ENCODE results near the gene CYYR1.
"Not testable (repeated sequence)": the region's sequence is repeated elsewhere in the genome, so short reads cannot be mapped to it uniquely, and the experiment has no call there.

CYYR1 gene

GRCh38 chr21:26489781-26490180, 83.3 kb downstream of the CYYR1 start:
- DNase-seq (ENCODE audit: low spot score) = no peak

DNA sequence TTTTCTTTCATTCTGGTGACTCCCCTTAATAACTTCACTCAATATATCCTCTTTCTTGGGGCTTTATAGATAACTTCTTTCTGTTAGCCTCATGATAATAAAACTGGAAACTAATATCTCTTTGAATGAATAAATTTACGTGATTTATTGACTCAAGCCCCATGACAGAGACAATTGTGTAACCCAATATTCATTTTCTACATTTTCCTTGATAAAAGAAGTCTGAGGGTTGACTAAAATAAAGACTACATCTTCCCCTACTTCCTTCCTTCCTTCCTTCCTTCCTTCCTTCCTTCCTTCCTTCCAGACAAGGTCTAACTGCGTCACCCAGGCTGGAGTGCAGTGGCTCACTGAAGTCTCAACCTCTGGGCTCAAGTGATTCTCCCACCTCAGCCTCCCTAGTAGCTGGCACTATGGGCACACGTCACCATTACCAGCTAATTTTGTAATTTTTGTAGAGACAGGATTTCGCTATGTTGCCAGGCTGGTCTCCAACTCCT, 85.1 kb downstream of the CYYR1 start:
- DNase-seq (ENCODE audit: low spot score) = no peak

GRCh38 chr21:26473471-26473870, 99.6 kb downstream of the CYYR1 start:
- no peak for DNase-seq (ENCODE audit: low spot score)

DNA sequence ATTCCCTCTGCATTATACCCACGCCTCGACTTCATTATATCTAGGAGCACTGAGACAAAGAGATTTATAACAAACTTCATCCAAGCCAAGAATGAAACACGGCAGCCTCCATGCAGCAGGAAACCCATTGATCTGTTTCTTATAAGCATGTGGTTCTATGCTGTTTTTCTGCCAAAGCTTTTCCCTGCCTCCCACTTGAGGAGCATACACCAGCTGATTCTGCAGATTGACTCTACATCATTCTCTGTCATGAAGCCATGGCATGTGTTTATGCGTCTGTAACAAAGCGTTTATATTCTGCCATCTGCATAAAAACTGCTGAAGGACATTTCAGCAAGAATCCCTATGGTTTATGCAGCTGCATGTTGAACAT, 102.0 kb downstream of the CYYR1 start:
- DNase-seq (ENCODE audit: low spot score) = no peak

DNA sequence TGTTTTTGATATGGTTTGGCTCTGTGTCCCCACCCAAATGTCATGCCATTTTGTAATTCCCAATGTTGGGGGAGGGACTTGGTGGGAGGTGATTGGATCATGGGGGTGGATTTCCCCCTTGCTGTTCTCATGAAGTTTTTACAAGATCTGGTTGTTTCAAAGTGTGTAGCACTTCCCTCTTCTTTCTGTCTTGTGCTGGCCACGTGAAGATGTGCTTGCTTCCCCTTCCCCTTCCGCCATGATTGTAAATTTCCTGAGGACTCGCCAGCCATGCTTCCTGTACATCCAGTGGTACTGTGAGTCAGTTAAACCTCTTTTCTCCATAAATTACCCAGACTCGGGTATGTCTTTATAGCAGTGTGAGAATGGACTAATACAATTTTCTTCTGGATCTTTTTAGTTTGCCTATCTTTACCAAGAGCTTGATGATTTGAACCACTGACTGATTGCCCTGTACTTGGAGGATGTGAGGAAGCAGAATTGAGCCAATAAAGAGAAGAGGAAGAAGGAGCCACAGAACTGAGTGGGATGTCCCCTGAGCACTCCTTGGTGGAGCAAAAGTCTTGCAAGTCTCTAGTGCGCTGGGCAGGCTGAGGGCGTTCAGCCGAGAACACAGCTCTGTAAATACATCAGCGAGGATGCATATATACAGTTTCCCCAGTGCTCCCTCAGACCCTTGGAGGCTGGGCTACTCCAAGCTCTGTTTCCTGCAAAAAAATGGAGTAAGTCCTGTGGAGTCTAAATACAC, 102.6 kb downstream of the CYYR1 start:
- DNase-seq (ENCODE audit: low spot score) = no peak

DNA sequence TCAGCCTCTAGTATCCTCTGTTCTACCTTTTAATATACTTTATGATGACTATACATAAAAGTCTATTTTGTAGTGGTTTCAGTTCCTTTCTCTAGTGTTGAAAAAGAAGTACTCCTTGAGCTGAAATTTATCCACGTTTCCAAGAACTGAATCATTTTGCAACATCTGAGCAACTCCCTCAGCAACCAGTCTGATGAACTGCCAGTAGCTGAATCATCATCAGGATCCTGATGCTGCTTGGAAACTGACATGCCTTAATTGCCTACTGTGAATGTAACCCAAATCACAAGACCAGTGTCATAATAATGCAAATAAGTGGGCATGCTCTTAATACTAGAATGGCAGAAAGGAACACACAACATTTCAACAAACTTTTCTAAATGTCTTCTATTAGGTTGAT, 103.3 kb downstream of the CYYR1 start:
- DNase-seq (ENCODE audit: low spot score) = no peak

DNA sequence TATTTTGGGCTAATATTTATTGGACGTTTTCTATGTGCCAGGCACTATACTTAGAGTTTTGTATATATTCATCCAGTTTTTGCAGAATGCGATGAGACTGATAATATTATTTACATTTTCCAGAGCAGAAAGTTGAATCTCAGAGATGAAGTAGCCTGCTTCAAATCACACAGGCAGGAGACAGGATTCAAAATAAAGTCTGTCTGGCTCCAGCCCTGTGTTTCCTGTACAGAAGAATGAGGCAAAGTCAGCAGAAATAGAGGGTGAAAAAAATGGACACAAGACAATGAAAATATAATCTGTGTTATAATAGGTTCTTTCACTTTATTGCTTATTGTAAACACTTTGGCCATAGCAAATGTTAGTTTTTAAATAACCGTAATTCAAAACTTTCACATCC, 107.2 kb downstream of the CYYR1 start:
- no peak for DNase-seq (ENCODE audit: low spot score)

DNA sequence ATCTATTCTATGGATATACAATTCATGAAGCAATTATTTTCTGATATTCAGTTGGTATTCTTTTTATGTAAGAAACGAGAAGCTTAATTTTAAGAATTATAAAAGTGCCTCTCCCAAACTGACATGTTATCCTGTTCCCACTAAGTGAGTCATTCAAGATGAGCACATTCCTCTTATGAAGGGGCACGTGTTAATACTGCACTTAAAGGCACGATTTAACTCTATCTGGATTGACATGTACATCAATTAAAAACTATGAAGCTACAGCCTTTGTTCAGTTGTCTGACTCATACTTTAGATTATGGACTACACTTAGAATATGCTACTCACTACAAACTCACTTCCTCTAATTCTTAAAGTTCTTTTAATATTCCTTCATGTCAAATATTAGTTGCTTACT, 111.6 kb downstream of the CYYR1 start:
- no peak for DNase-seq (ENCODE audit: low spot score)

- DNase-seq (ENCODE audit: low spot score) = no peak
Measured at GRCh38 chr21:26460621-26461020, 112.5 kb downstream of the CYYR1 start.

DNA sequence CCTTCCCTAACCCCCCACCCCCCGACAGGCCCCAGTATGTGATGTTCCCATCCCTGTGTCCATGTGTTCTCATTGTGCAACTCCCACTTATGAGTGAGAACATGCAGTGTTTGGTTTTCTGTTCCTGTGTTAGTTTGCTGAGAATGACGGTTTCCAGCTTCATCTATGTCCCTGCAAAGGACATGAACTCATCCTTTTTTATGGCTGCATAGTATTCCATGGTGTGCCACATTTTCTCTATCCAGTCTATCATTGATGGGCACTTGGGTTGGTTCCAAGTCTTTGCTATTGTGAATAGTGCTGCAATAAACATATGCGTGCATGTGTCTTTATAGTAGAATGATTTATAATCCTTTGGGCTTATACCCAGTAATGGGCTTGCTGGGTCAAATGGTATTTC, 114.2 kb downstream of the CYYR1 start:
- not testable (repeated sequence) for DNase-seq (ENCODE audit: low spot score)

DNA sequence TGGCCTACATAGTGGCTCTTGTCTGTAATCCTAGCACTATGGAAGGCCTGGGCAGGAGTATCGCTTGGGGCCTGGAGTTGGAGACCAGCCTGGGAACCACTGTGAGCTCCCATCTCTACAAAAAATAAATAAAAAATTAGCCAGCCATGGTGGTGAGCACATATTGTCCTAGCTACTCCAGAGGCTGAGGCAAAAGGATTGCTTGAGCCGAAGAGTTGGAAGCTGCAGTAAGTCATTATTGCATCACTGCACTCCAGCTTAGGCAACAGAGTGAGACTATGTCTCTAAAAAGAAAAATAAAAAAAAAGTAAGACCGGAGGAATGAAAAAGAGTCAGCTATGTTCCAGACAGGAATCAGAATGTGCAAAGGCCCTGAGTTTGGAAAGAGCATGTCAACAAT, 115.3 kb downstream of the CYYR1 start:
- no peak for DNase-seq (ENCODE audit: low spot score)

DNA sequence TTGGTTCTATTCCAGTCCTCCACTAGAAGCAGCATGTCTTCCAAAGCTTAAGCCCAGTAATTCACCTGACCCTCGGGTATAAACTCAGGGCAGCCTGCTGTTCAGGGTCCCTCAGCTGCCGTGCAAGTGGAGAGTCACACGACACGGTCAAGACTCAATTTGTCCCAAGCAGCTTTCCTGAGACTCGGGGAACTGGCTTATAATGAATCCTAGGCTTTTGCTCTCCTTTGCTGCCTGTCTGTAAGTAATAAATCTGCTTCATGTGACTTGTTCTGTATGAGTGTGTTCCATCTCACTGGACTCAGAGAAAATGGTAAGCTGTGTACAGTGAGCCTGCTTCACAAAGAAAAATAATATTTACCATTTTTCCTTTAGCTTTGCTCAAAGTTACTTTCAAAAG, 119.8 kb downstream of the CYYR1 start:
- no peak for DNase-seq (ENCODE audit: low spot score)

- no peak for DNase-seq (ENCODE audit: low spot score)
Measured at GRCh38 chr21:26451081-26451740, 121.9 kb downstream of the CYYR1 start.

DNA sequence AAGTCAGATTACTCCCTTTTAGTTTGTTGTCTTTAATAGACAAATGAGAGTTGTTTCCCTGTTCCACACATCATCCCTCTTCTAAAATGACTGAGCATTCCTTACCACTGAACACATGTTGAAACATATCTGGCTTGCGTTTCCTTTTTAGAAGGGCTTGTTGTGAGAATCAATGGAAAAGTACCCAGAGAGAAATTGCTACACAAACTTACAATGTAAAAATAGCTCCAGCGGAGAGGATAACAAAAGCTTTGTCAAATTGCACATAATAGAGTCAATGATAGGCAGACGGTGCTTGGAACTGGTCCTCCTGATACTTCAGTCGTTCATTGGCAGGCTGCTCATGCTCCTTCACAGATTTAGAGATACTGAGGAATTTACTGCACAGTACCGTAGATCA, 123.9 kb downstream of the CYYR1 start:
- no peak for DNase-seq (ENCODE audit: low spot score)

DNA sequence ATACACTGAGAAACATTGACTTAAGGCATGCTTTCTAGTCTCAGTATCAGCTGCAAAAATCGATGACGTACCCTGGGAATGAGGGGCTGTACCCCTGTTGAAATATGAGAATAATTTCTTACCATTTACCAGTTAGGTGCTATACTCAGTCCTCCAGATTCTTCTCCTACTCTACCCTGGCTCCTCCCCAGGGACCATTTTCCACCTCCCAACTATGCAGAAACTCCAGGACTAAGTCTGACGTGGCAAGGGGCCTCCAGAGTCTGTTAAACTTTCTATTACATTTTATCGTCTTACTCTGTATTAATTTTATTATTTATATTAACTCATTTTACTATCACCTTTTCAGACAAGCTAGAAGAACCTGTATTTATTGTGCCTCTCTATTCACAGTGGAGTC, 124.3 kb downstream of the CYYR1 start:
- no peak for DNase-seq (ENCODE audit: low spot score)

GRCh38 chr21:26447932-26448475, 125.1 kb downstream of the CYYR1 start:
- DNase-seq (ENCODE audit: low spot score) = no peak

DNA sequence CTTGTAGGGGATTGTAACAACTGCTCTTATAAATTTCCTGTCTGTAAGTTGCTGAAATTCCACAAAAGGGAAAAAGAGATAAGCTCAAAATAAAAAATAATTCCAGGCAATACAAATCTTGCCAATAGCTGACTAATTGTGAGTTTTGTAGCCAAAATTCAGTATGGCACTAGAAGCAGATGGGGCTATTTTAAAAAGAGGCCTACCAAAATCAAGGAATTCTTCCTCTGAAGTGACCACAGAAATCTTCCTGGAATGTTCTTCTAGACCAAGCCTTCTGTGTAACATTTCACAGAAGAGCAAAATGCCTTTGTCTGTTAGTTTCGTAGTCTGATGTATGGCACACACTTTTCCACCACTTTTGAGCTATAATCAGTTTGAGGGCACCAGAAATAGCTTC, 127.6 kb downstream of the CYYR1 start:
- no peak for DNase-seq (ENCODE audit: low spot score)

DNA sequence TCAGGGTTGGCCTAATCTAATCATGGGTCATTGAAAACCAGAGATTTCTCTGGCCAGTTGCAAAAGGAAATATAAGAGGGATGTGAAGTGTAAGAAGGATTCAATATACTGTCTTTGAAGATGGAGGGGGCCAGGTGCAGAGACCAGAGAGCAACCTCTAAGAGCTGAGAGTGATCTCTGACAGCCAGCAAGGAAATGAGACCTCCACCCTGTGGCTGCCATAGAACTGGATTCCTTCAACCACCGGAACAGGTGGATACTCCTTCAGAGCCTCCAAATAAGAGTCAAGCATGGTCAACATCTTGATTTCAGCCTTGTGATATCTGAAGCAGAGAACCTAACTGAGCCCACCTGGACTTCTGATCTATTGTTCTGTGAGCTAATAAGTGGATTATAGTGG, 128.4 kb downstream of the CYYR1 start:
- DNase-seq (ENCODE audit: low spot score) = no peak

GRCh38 chr21:26443867-26444266, 129.2 kb downstream of the CYYR1 start:
- no peak for DNase-seq (ENCODE audit: low spot score)

GRCh38 chr21:26443291-26443690, 129.8 kb downstream of the CYYR1 start:
- no peak for DNase-seq (ENCODE audit: low spot score)

DNA sequence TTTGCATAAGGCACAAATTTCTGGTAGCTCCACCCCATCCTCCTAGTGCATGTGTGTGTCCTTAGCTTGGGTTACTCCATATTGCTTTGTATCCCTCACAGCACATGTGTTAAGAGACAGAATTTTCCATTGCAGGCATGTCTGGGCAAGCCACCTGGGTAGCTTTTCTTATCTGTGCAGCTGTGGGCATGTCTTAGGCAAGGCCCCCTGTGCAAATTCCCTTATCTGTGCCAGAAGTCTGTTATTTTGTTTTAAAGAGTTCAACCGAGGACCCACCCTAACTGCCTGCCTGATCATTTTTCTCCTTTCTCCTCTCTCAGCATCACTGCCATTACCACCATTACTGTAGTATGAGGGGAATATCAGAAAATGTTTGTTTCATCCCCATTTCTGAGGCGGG, 131.9 kb downstream of the CYYR1 start:
- DNase-seq (ENCODE audit: low spot score) = no peak

DNA sequence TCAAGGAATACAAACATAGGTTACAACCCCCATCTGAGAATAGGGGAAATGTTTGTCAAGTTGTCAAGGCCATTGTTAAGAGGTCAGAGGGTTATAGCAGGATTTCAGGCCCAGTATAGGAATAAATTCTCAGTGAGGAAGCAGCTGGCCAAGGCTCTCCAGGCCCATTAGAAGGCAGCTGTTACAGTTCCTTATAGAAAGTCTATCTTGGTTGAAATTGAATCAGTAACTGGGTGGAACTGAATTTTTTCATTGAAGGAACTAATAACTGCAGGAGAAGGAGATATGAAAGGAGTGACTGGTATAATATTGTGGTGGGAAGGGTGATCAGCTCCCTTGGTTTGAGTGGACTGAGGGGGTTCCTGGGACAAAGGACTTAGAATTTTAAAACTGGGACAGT, 134.1 kb downstream of the CYYR1 start:
- DNase-seq (ENCODE audit: low spot score) = no peak

- no peak for DNase-seq (ENCODE audit: low spot score)
Measured at GRCh38 chr21:26437326-26438009, 135.6 kb downstream of the CYYR1 start.

Data from activated CD4-positive, alpha-beta T cell treated with anti-CD3 and anti-CD28 coated beads, Interleukin-2, Interleukin-4, amounts not matched to agents 100 ng/mL and 50 ng/mL, durations not matched to agents 16 hours and 8 hours (primary cell).